ENCODE measurements around the gene SLX1A.
A peak's percentile ranks its signal among the peaks of the same experiment; 100 is the strongest.
"Not testable (repeated sequence)": the region's sequence is repeated elsewhere in the genome, so short reads cannot be mapped to it uniquely, and the experiment has no call there.

SLX1A gene

GRCh38 chr16:30166202-30166902, 27.3 kb upstream of the SLX1A start:
- H3K4me3 ChIP-seq (ENCODE audit: low read length), result no peak overlapping the region
- H3K9me3 ChIP-seq (ENCODE audit: control insufficient read depth, low read length), result no peaks in the 10 kb centered on the region
- DNase-seq (ENCODE audit: low read depth), result no peak
- H3K9ac ChIP-seq (ENCODE audit: low read length), result no peak overlapping the region
- H3K4me1 ChIP-seq (ENCODE audit: control insufficient read depth, insufficient read depth, low read length), result peaks cover 5% of the 10 kb centered on the region
- no peaks in the 10 kb centered on the region for H3K27me3 ChIP-seq (replicated peaks; ENCODE audit: control insufficient read depth, insufficient read depth, low read length)
- H3K36me3 ChIP-seq (ENCODE audit: control insufficient read depth, insufficient read depth, low read length, severe bottlenecking), result no peaks in the 10 kb centered on the region

- not testable (repeated sequence) for H3K9me3 ChIP-seq (ENCODE audit: control insufficient read depth, low read length); H3K4me1 ChIP-seq (ENCODE audit: control insufficient read depth, insufficient read depth, low read length); H3K27me3 ChIP-seq (replicated peaks; ENCODE audit: control insufficient read depth, insufficient read depth, low read length); H3K36me3 ChIP-seq (ENCODE audit: control insufficient read depth, insufficient read depth, low read length, severe bottlenecking); H3K4me3 ChIP-seq (ENCODE audit: low read length); H3K9ac ChIP-seq (ENCODE audit: low read length); DNase-seq (ENCODE audit: low read depth)
Observed at GRCh38 chr16:30168746-30169145, 24.9 kb upstream of the SLX1A start.

GRCh38 chr16:30169416-30169815, 24.3 kb upstream of the SLX1A start:
- not testable (repeated sequence) for H3K9ac ChIP-seq (ENCODE audit: low read length); H3K4me1 ChIP-seq (ENCODE audit: control insufficient read depth, insufficient read depth, low read length); H3K4me3 ChIP-seq (ENCODE audit: low read length); DNase-seq (ENCODE audit: low read depth); H3K27me3 ChIP-seq (replicated peaks; ENCODE audit: control insufficient read depth, insufficient read depth, low read length); H3K36me3 ChIP-seq (ENCODE audit: control insufficient read depth, insufficient read depth, low read length, severe bottlenecking); H3K9me3 ChIP-seq (ENCODE audit: control insufficient read depth, low read length)

GRCh38 chr16:30170145-30170544, 23.5 kb upstream of the SLX1A start:
- H3K36me3 ChIP-seq (ENCODE audit: control insufficient read depth, insufficient read depth, low read length, severe bottlenecking); H3K9me3 ChIP-seq (ENCODE audit: control insufficient read depth, low read length); H3K4me1 ChIP-seq (ENCODE audit: control insufficient read depth, insufficient read depth, low read length); H3K27me3 ChIP-seq (replicated peaks; ENCODE audit: control insufficient read depth, insufficient read depth, low read length); H3K9ac ChIP-seq (ENCODE audit: low read length); H3K4me3 ChIP-seq (ENCODE audit: low read length); DNase-seq (ENCODE audit: low read depth): not testable (repeated sequence)

- H3K27me3 ChIP-seq (replicated peaks; ENCODE audit: control insufficient read depth, insufficient read depth, low read length), result no peaks in the 10 kb centered on the region
- no peaks in the 10 kb centered on the region for H3K9me3 ChIP-seq (ENCODE audit: control insufficient read depth, low read length)
- H3K4me3 ChIP-seq (ENCODE audit: low read length), result no peak overlapping the region
- peaks cover 5% of the 10 kb centered on the region for H3K4me1 ChIP-seq (ENCODE audit: control insufficient read depth, insufficient read depth, low read length)
- DNase-seq (ENCODE audit: low read depth), result no peak
- H3K9ac ChIP-seq (ENCODE audit: low read length), result no peak overlapping the region
- H3K36me3 ChIP-seq (ENCODE audit: control insufficient read depth, insufficient read depth, low read length, severe bottlenecking), result no peaks in the 10 kb centered on the region
Observed at GRCh38 chr16:30173054-30173453, 20.6 kb upstream of the SLX1A start.

- H3K36me3 ChIP-seq (ENCODE audit: control insufficient read depth, insufficient read depth, low read length, severe bottlenecking); H3K4me3 ChIP-seq (ENCODE audit: low read length); H3K27me3 ChIP-seq (replicated peaks; ENCODE audit: control insufficient read depth, insufficient read depth, low read length); DNase-seq (ENCODE audit: low read depth); H3K9me3 ChIP-seq (ENCODE audit: control insufficient read depth, low read length); H3K9ac ChIP-seq (ENCODE audit: low read length); H3K4me1 ChIP-seq (ENCODE audit: control insufficient read depth, insufficient read depth, low read length): not testable (repeated sequence)
Observed at GRCh38 chr16:30176876-30177275, 16.8 kb upstream of the SLX1A start.

- DNase-seq (ENCODE audit: low read depth), result no peak
- H3K36me3 ChIP-seq (ENCODE audit: control insufficient read depth, insufficient read depth, low read length, severe bottlenecking), result no peaks in the 10 kb centered on the region
- peaks cover 3% of the 10 kb centered on the region for H3K4me1 ChIP-seq (ENCODE audit: control insufficient read depth, insufficient read depth, low read length)
- H3K4me3 ChIP-seq (ENCODE audit: low read length), result no peak overlapping the region
- no peak overlapping the region for H3K9ac ChIP-seq (ENCODE audit: low read length)
- no peaks in the 10 kb centered on the region for H3K27me3 ChIP-seq (replicated peaks; ENCODE audit: control insufficient read depth, insufficient read depth, low read length)
- no peaks in the 10 kb centered on the region for H3K9me3 ChIP-seq (ENCODE audit: control insufficient read depth, low read length)
Observed at GRCh38 chr16:30179195-30179594, 14.5 kb upstream of the SLX1A start.

- Histone ChIP-seq H3K9ac (ENCODE audit: low read length) (no peak overlapping the region), H3K9me3 (ENCODE audit: control insufficient read depth, low read length) (no peaks in the 10 kb centered on the region), H3K4me1 (ENCODE audit: control insufficient read depth, insufficient read depth, low read length) (peaks cover 3% of the 10 kb centered on the region), H3K4me3 (ENCODE audit: low read length) (no peak overlapping the region), H3K27me3 (replicated peaks; ENCODE audit: control insufficient read depth, insufficient read depth, low read length) (no peaks in the 10 kb centered on the region), H3K36me3 (ENCODE audit: control insufficient read depth, insufficient read depth, low read length, severe bottlenecking) (no peaks in the 10 kb centered on the region)
- no peak for DNase-seq (ENCODE audit: low read depth)
Observed at GRCh38 chr16:30179931-30180330, 13.7 kb upstream of the SLX1A start.

- DNase-seq (ENCODE audit: low read depth), result no peak
- Histone ChIP-seq H3K9me3 (ENCODE audit: control insufficient read depth, low read length) (no peaks in the 10 kb centered on the region), H3K9ac (ENCODE audit: low read length) (no peak overlapping the region), H3K36me3 (ENCODE audit: control insufficient read depth, insufficient read depth, low read length, severe bottlenecking) (no peaks in the 10 kb centered on the region), H3K4me1 (ENCODE audit: control insufficient read depth, insufficient read depth, low read length) (peaks cover 3% of the 10 kb centered on the region), H3K27me3 (replicated peaks; ENCODE audit: control insufficient read depth, insufficient read depth, low read length) (no peaks in the 10 kb centered on the region), H3K4me3 (ENCODE audit: low read length) (no peak overlapping the region)
Observed at GRCh38 chr16:30180741-30181140, 12.9 kb upstream of the SLX1A start.

GRCh38 chr16:30183233-30184095, 10.2 kb upstream of the SLX1A start, which contains the start of gene CORO1A:
CORO1A (plus strand) TSS chr16:30183602; CDS start chr16:30185210, 1,608 bp downstream.
- peak within 1 kb of the TSS; percentile 79 for H3K4me3 ChIP-seq (ENCODE audit: low read length)
- H3K36me3 ChIP-seq (ENCODE audit: control insufficient read depth, insufficient read depth, low read length, severe bottlenecking), result no peaks in the 10 kb centered on the region
- H3K9me3 ChIP-seq (ENCODE audit: control insufficient read depth, low read length), result no peaks in the 10 kb centered on the region
- H3K4me1 ChIP-seq (ENCODE audit: control insufficient read depth, insufficient read depth, low read length), result peaks cover 3% of the 10 kb centered on the region
- peak; percentile 91 for DNase-seq (ENCODE audit: low read depth)
- H3K9ac ChIP-seq (ENCODE audit: low read length), result peak within 1 kb of the TSS; percentile 68
- no peaks in the 10 kb centered on the region for H3K27me3 ChIP-seq (replicated peaks; ENCODE audit: control insufficient read depth, insufficient read depth, low read length)

GRCh38 chr16:30184096-30184890, 9.4 kb upstream of the SLX1A start:
- DNase-seq (ENCODE audit: low read depth), result no peak
- H3K4me3 ChIP-seq (ENCODE audit: low read length), result no peak overlapping the region
- H3K36me3 ChIP-seq (ENCODE audit: control insufficient read depth, insufficient read depth, low read length, severe bottlenecking), result no peaks in the 10 kb centered on the region
- no peaks in the 10 kb centered on the region for H3K27me3 ChIP-seq (replicated peaks; ENCODE audit: control insufficient read depth, insufficient read depth, low read length)
- no peak overlapping the region for H3K9ac ChIP-seq (ENCODE audit: low read length)
- H3K9me3 ChIP-seq (ENCODE audit: control insufficient read depth, low read length), result no peaks in the 10 kb centered on the region
- peaks cover 3% of the 10 kb centered on the region for H3K4me1 ChIP-seq (ENCODE audit: control insufficient read depth, insufficient read depth, low read length)

Measured in adipocyte (in vitro differentiated cells).